SK-N-SH treated with all-trans-retinoic acid at 6 μM for 48 hours (cell line): ENCODE data around the gene TMEM41A.

Experiments used
- ARNTL ChIP-seq: fragments of 450-650 bp; formaldehyde crosslinking; IDR thresholded peaks from 2 replicates; pipeline ENCODE4 v1.5.0; 2020; ENCODE audit warnings: low read depth, mild to moderate bottlenecking, moderate library complexity, borderline replicate concordance
- BACH2 ChIP-seq: fragments of 250-450 bp; sonication (Bioruptor Pico); IDR thresholded peaks from 2 replicates; pipeline ENCODE4 v1.9.0; 2021; ENCODE audit warnings: mild to moderate bottlenecking, borderline replicate concordance
- CSDC2 ChIP-seq: fragments of 250-450 bp; sonication (Bioruptor Pico); IDR thresholded peaks from 2 replicates; pipeline ENCODE4 v1.5.0; 2020; ENCODE audit warnings: mild to moderate bottlenecking, moderate library complexity
- CSRNP3 ChIP-seq: fragments of 250-450 bp; sonication (Bioruptor Pico); IDR thresholded peaks from 2 replicates; pipeline ENCODE4 v1.5.1; 2021; ENCODE audit warnings: mild to moderate bottlenecking, moderate library complexity
- GLIS3 ChIP-seq: fragments of 250-450 bp; sonication (Bioruptor Pico); IDR thresholded peaks from 2 replicates; pipeline ENCODE4 v1.5.0; 2020; ENCODE audit warnings: mild to moderate bottlenecking, moderate library complexity
- PATZ1 ChIP-seq: fragments of 250-450 bp; sonication (Bioruptor Pico); IDR thresholded peaks from 2 replicates; pipeline ENCODE4 v1.8.0; 2020; ENCODE audit warnings: mild to moderate bottlenecking, moderate library complexity, borderline replicate concordance
- TCF4 ChIP-seq: fragments of 250-450 bp; sonication (Bioruptor Pico); IDR thresholded peaks from 2 replicates; pipeline ENCODE4 v1.8.0; 2021; ENCODE audit warnings: mild to moderate bottlenecking, moderate library complexity, borderline replicate concordance
- TOX ChIP-seq: fragments of 250-450 bp; sonication (Bioruptor Pico); IDR thresholded peaks from 2 replicates; pipeline ENCODE4 v1.8.0; 2021; ENCODE audit warnings: mild to moderate bottlenecking, moderate library complexity, borderline replicate concordance
- ZFP3 ChIP-seq: fragments of 250-450 bp; sonication (Bioruptor Pico); IDR thresholded peaks from 2 replicates; pipeline ENCODE4 v1.5.0; 2020; ENCODE audit warnings: mild to moderate bottlenecking, moderate library complexity
- ZNF565 ChIP-seq: fragments of 450-650 bp; formaldehyde crosslinking; conservative IDR thresholded peaks from 2 replicates; pipeline ENCODE4 v1.5.0; 2020; ENCODE audit warnings: low read depth, mild to moderate bottlenecking, moderate library complexity
- ZNF70 ChIP-seq: fragments of 450-650 bp; formaldehyde crosslinking; IDR thresholded peaks from 2 replicates; pipeline ENCODE4 v1.5.0; 2020; ENCODE audit warnings: mild to moderate bottlenecking, moderate library complexity
- ZNF8 ChIP-seq: fragments of 450-650 bp; formaldehyde crosslinking; IDR thresholded peaks from 2 replicates; pipeline ENCODE4 v1.5.0; 2020; ENCODE audit warnings: mild to moderate bottlenecking, moderate library complexity

GRCh38 chr3:185460719-185461350 lies 38.0 kb downstream of the TMEM41A start:
- no peak for TF ChIP-seq ARNTL
- no peak for TF ChIP-seq TCF4 (CRISPR knock-in tag)
- no peak for TF ChIP-seq GLIS3 (CRISPR knock-in tag)
- TF ChIP-seq ZNF70, result no peak
- TF ChIP-seq ZNF565 (CRISPR knock-in tag), result no peak
- TF ChIP-seq CSRNP3 (CRISPR knock-in tag), result no peak
- no peak for TF ChIP-seq BACH2 (CRISPR knock-in tag)
- no peak for TF ChIP-seq ZNF8 (CRISPR knock-in tag)
- no peak for TF ChIP-seq PATZ1
- TF ChIP-seq TOX (CRISPR knock-in tag), result no peak
- TF ChIP-seq ZFP3, result no peak
- TF ChIP-seq CSDC2, result no peak
